CD4-positive, alpha-beta T cell (primary cell): ENCODE data around the gene ARIH1. TPM values are rescaled to one million over a fixed set of nuclear protein-coding genes. Genes with fewer than 3 reads are reported as not detected.

Experiments used
- ATAC-seq: fragments of 200-7000 bp; cut with Tn5 transposase; one replicate; pipeline ENCODE4 v1.10.0; 2022; ENCODE audit warnings: mild to moderate bottlenecking; ENCODE audit not compliant: poor library complexity
- CTCF ChIA-PET: fragments of 350-600 bp; sonication (Branson Sonifier 250); formaldehyde crosslinking; loops from one replicate; lab custom pipeline; 2021; ENCODE audit warnings: antibody characterized with exemption, inconsistent platforms; lab: Charles Lee
- POLR2A ChIA-PET: fragments of 350-600 bp; sonication (Branson Sonifier 250); formaldehyde crosslinking; loops from one replicate; lab custom pipeline; 2021; ENCODE audit warnings: antibody characterized with exemption, inconsistent platforms; lab: Charles Lee
- DNase-seq, 14 experiments: peaks; one replicate each; pipeline ENCODE4 v3.0.0-alpha.2; 2013 to 2020; ENCODE audit warnings: mixed read lengths in 2 of 14
- H3K27ac ChIP-seq, 2 donors: one replicate each; pipeline versions ENCODE4 v1.5.1 to v1.7.0; 2013; ENCODE audit warnings: low read length in 2 of 2, low read depth in 1 of 2, mild to moderate bottlenecking in 1 of 2
- H3K27me3 ChIP-seq, 2 experiments: 1 replicate in 1 of 2; 2 replicates in 1 of 2; pipeline versions ENCODE4 v1.6.1 to v1.7.0; 2013; ENCODE audit warnings: low read length in 2 of 2, control low read depth in 1 of 2, mild to moderate bottlenecking in 1 of 2, moderate library complexity in 1 of 2; ENCODE audit not compliant: insufficient read depth in 2 of 2, control insufficient read depth in 1 of 2
- H3K36me3 ChIP-seq: one replicate; pipeline ENCODE4 v1.6.1; 2013; ENCODE audit warnings: low read length, control low read depth; ENCODE audit not compliant: insufficient read depth
- H3K4me1 ChIP-seq: one replicate; pipeline ENCODE4 v1.6.1; 2013; ENCODE audit warnings: low read length, control low read depth; ENCODE audit not compliant: insufficient read depth
- H3K4me3 ChIP-seq: one replicate; pipeline ENCODE4 v1.5.1; 2013; ENCODE audit warnings: mild to moderate bottlenecking, low read length, moderate library complexity
- H3K9me3 ChIP-seq, 2 experiments: 1 replicate in 1 of 2; 2 replicates in 1 of 2; pipeline versions ENCODE4 v1.6.1 to v1.7.0; 2013; ENCODE audit warnings: low read length in 2 of 2, mild to moderate bottlenecking in 2 of 2, control low read depth in 1 of 2, moderate library complexity in 1 of 2; ENCODE audit not compliant: control insufficient read depth in 1 of 2, insufficient read depth in 1 of 2
- H3K27ac Mint-ChIP-seq: one replicate; pipeline ENCODE4 v1.8.0; 2020; ENCODE audit warnings: mixed read lengths
- H3K27me3 Mint-ChIP-seq: one replicate; pipeline ENCODE4 v1.8.0; 2021; ENCODE audit warnings: mixed read lengths
- H3K36me3 Mint-ChIP-seq: one replicate; pipeline ENCODE4 v1.8.0; 2021; ENCODE audit warnings: low read depth, mixed read lengths
- H3K4me1 Mint-ChIP-seq: one replicate; pipeline ENCODE4 v1.8.0; 2021; ENCODE audit warnings: low read depth, mixed read lengths
- H3K4me3 Mint-ChIP-seq: one replicate; pipeline ENCODE4 v1.8.0; 2020; ENCODE audit warnings: mild to moderate bottlenecking, mixed read lengths
- H3K9me3 Mint-ChIP-seq: one replicate; pipeline ENCODE4 v1.8.0; 2020; ENCODE audit warnings: mixed read lengths
- intact Hi-C, 2 experiments: fragments of 100-400 bp; cut with DNase I in 1 of 2; cut with micrococcal nuclease in 1 of 2; formaldehyde crosslinking; loops; one replicate each; pipeline versions ENCODE4 v1.15.1 to v1.9.0; 2023 to 2025; cut with DNase I, micrococcal nuclease
- total RNA-seq, 174 experiments: library from RNA in 2 of 174; stranded (reverse) in 2 of 174; gene quantifications; one replicate each; pipeline ENCODE4 v1.2.3 and lab custom pipeline; 2021 to 2026
- TF ChIP-seq, protein P1 (sequence below): fragments of 200-600 bp; IDR thresholded peaks from one replicate; pipeline ENCODE4 v1.8.0; 2022; ENCODE audit warnings: antibody characterized with exemption, mild to moderate bottlenecking

The ARIH1 gene
- total RNA-seq, 2 experiments from 2014 or later: 281 to 283 TPM

DNA sequence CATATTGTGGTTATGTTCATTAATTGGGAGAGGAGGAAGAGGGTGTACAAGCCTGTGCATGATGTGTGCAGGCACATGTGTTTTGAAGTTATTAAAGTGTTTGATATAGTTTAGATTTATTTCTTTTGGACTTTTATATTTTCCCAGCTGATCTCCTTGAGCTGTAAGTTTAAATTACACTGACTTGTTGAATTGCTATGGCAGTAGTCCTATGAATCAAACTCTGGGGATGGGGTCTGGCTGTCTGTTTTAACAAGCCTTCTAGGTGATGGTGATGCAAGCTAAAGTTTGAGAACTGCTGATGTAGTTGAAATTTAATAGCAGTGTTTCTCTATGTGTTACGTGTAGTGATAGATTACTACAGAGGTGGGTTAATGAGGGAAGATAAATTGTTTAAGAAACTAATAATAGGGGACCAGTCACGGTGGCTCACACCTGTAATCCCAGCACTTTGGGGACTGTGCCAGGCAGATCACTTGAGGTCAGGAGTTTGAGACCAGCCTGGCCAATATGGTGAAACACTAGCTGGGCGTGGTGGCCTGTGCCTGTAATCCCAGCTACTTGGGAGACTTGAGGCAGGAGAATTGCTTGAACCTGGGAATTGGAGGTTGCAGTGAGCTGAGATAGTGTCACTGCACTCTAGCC is 7.0 kb downstream of the ARIH1 start:
- Mint-ChIP-seq H3K4me1 (peaks cover 80% of the 10 kb centered on the region), H3K27ac (no peak overlapping the region), H3K36me3 (peaks cover 57% of the 10 kb centered on the region), H3K27me3 (no peaks in the 10 kb centered on the region), H3K9me3 (no peaks in the 10 kb centered on the region), H3K4me3 (peak overlapping the region; percentile 67)
- TF ChIP-seq, protein P1, sequence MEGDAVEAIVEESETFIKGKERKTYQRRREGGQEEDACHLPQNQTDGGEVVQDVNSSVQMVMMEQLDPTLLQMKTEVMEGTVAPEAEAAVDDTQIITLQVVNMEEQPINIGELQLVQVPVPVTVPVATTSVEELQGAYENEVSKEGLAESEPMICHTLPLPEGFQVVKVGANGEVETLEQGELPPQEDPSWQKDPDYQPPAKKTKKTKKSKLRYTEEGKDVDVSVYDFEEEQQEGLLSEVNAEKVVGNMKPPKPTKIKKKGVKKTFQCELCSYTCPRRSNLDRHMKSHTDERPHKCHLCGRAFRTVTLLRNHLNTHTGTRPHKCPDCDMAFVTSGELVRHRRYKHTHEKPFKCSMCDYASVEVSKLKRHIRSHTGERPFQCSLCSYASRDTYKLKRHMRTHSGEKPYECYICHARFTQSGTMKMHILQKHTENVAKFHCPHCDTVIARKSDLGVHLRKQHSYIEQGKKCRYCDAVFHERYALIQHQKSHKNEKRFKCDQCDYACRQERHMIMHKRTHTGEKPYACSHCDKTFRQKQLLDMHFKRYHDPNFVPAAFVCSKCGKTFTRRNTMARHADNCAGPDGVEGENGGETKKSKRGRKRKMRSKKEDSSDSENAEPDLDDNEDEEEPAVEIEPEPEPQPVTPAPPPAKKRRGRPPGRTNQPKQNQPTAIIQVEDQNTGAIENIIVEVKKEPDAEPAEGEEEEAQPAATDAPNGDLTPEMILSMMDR: no peak
- no peak for DNase-seq
- ChIA-PET POLR2A (interaction anchor here (1.8 kb wide), 1 partner anchor 8 kb away, joined by 4 read pairs; no protein-coding TSS in a partner anchor), CTCF (no interaction called here)
- H3K36me3 ChIP-seq: peaks cover 22% of the 10 kb centered on the region
- H3K27ac ChIP-seq: no peak overlapping the region
- H3K4me3 ChIP-seq: no peak overlapping the region
- H3K27me3 ChIP-seq: no peaks in the 10 kb centered on the region
- peaks cover 59% of the 10 kb centered on the region for H3K4me1 ChIP-seq
- no peak for ATAC-seq
- intact Hi-C loops: no loop called here
- no peaks in the 10 kb centered on the region for H3K9me3 ChIP-seq

DNA sequence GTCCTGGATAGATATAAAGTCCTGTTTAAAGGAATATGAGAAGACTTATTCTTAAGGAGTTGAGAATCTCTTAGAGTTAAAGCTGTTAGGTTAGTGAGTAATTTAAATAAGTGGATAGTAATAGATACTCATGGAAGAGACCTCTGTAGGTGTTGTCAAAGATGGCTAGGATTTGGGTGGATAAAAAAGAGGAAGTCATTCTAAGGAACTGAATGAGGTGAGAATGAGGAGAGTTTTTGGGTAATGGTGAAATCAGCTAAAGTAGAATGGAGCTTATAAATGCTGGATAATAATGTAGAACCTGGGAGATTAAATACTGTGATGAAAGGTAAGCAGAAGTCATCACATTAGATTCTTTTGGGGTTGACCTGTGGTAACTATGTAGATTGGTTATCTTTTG is 8.1 kb downstream of the ARIH1 start:
- no peak for ATAC-seq
- Histone ChIP-seq H3K4me3 (no peak overlapping the region), H3K9me3 (no peaks in the 10 kb centered on the region), H3K27ac (no peak overlapping the region), H3K27me3 (no peaks in the 10 kb centered on the region), H3K4me1 (peaks cover 56% of the 10 kb centered on the region), H3K36me3 (peaks cover 15% of the 10 kb centered on the region)
- DNase-seq: no peak
- TF ChIP-seq, protein P1: no peak
- POLR2A ChIA-PET: interaction anchor here (0.8 to 1.8 kb wide), 2 partner anchors 9 to 10 kb away, joined by 4 to 5 read pairs; no protein-coding TSS in a partner anchor
- peaks cover 72% of the 10 kb centered on the region for H3K4me1 Mint-ChIP-seq
- no peaks in the 10 kb centered on the region for H3K9me3 Mint-ChIP-seq
- H3K4me3 Mint-ChIP-seq: peak overlapping the region; percentile 4
- H3K36me3 Mint-ChIP-seq: peaks cover 49% of the 10 kb centered on the region
- intact Hi-C loops: no loop called here
- H3K27me3 Mint-ChIP-seq: no peaks in the 10 kb centered on the region
- no peak overlapping the region for H3K27ac Mint-ChIP-seq
- CTCF ChIA-PET: interaction anchor here (0.6 to 2.0 kb wide), 2 partner anchors 9 to 205 kb away, joined by 4 to 7 read pairs; no protein-coding TSS in a partner anchor

DNA sequence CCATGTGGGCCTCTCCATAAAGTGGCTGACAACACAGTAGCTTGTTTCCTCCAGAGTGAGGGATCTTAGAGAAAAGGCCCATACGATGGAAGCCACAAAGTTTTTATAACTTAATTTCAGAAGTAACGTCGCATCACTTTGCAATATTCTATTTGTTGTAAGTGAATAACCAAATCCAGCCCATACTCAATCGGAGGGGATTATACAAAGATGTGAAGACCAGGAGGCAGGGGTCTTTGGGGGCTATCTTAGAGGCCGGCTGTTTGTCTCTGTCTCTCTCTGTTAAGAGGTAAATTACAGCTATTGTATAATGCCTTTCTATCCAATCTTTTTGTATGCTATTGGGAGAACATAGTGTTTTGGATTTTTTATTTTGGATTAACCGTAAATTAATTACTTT is 9.1 kb downstream of the ARIH1 start:
- intact Hi-C loops: no loop called here
- H3K4me1 ChIP-seq: peaks cover 50% of the 10 kb centered on the region
- no peak overlapping the region for H3K27ac Mint-ChIP-seq

More for the DNA sequence above, 9.1 kb downstream of the ARIH1 start:
- H3K36me3 ChIP-seq: peaks cover 15% of the 10 kb centered on the region
- H3K27me3 ChIP-seq: no peaks in the 10 kb centered on the region
- Mint-ChIP-seq H3K4me1 (peaks cover 78% of the 10 kb centered on the region), H3K4me3 (peak overlapping the region; percentile 35), H3K36me3 (peaks cover 50% of the 10 kb centered on the region), H3K9me3 (no peaks in the 10 kb centered on the region), H3K27me3 (no peaks in the 10 kb centered on the region)
- H3K9me3 ChIP-seq: no peaks in the 10 kb centered on the region
- CTCF ChIA-PET: interaction anchor here (2.0 kb wide), 1 partner anchor 10 kb away, joined by 7 read pairs; no protein-coding TSS in a partner anchor
- DNase-seq (no peak), ATAC-seq (no peak)
- POLR2A ChIA-PET: no interaction called here
- H3K4me3 ChIP-seq: no peak overlapping the region
- H3K27ac ChIP-seq: no peak overlapping the region
- TF ChIP-seq, protein P1: no peak
